OCI-LY7 (cell line): ENCODE results near the gene SRL. TPM values are rescaled to one million over a fixed set of nuclear protein-coding genes. Genes with fewer than 3 reads are reported as not detected.

Experiments
- BruUV-seq: library from RNA; stranded (reverse); fragments of 400-500 nt; replicated peaks from 2 replicates; lab custom pipeline; 2021; lab: Mats Ljungman, UMichigan
- CTCF ChIA-PET: fragments of 300-600 bp; sonication (Branson Sonifier 250); formaldehyde crosslinking; loops from one replicate; lab custom pipeline; 2022; ENCODE audit warnings: antibody characterized with exemption; ENCODE audit not compliant: unreplicated experiment; lab: Charles Lee
- POLR2A ChIA-PET: fragments of 300-600 bp; sonication (Branson Sonifier 250); formaldehyde crosslinking; loops from one replicate; lab custom pipeline; 2022; ENCODE audit warnings: antibody characterized with exemption; lab: Charles Lee
- DNase-seq: peaks from one replicate; pipeline ENCODE4 v3.0.0-alpha.2; 2015; ENCODE audit warnings: low spot score
- H2AFZ ChIP-seq: fragments of 200-600 bp; sonication (generic), shearing (Covaris generic); 2 replicates; pipeline ENCODE4 v1.6.1; 2014; ENCODE audit warnings: mild to moderate bottlenecking, antibody characterized with exemption, low read length, moderate library complexity
- H3K27ac ChIP-seq: fragments of 200-600 bp; sonication (generic); 2 replicates; pipeline ENCODE4 v1.5.1; 2014; ENCODE audit warnings: mixed run types, low read depth, mild to moderate bottlenecking, moderate library complexity, low read length, inconsistent platforms; ENCODE audit not compliant: poor library complexity, severe bottlenecking
- H3K36me3 ChIP-seq: fragments of 200-600 bp; sonication (generic); 2 replicates; pipeline ENCODE4 v1.6.1; 2014; ENCODE audit warnings: mild to moderate bottlenecking, antibody characterized with exemption, low read length, moderate library complexity, mixed read lengths; ENCODE audit not compliant: insufficient read depth
- H3K4me1 ChIP-seq: fragments of 200-600 bp; sonication (generic); 2 replicates; pipeline ENCODE4 v1.5.1; 2014; ENCODE audit warnings: mild to moderate bottlenecking, low read length; ENCODE audit not compliant: insufficient read depth, poor library complexity, severe bottlenecking
- H3K4me2 ChIP-seq: fragments of 200-600 bp; sonication (generic); 2 replicates; pipeline ENCODE4 v1.6.1; 2014; ENCODE audit warnings: mild to moderate bottlenecking, low read length
- H3K4me3 ChIP-seq: fragments of 200-600 bp; sonication (generic); 2 replicates; pipeline ENCODE4 v1.5.1; 2014; ENCODE audit warnings: mild to moderate bottlenecking, low read depth, low read length; ENCODE audit not compliant: poor library complexity, severe bottlenecking
- H3K79me2 ChIP-seq: fragments of 200-600 bp; sonication (generic); 2 replicates; pipeline ENCODE4 v1.6.1; 2016; ENCODE audit warnings: low read depth, mild to moderate bottlenecking, low read length, moderate library complexity, mixed read lengths; ENCODE audit not compliant: insufficient read depth
- H3K9me2 ChIP-seq: fragments of 200-600 bp; sonication (generic); 2 replicates; pipeline ENCODE4 v1.6.1; 2016; ENCODE audit warnings: mild to moderate bottlenecking, low read length, mixed read lengths; ENCODE audit not compliant: insufficient read depth
- H3K9me3 ChIP-seq: fragments of 200-600 bp; sonication (generic); 2 replicates; pipeline ENCODE4 v1.6.1; 2014; ENCODE audit warnings: mild to moderate bottlenecking, mixed run types, low read length, mixed read lengths
- H4K20me1 ChIP-seq: fragments of 200-600 bp; sonication (generic); 2 replicates; pipeline ENCODE4 v1.6.1; 2014; ENCODE audit warnings: mild to moderate bottlenecking, antibody characterized with exemption, low read length, moderate library complexity, mixed read lengths; ENCODE audit not compliant: insufficient read depth
- EZH2phosphoT487 ChIP-seq: fragments of 200-600 bp; sonication (generic); IDR thresholded peaks from 2 replicates; pipeline ENCODE4 v1.6.1; 2018; ENCODE audit warnings: low read depth, borderline replicate concordance, mild to moderate bottlenecking, mixed run types, antibody characterized with exemption, low read length, moderate library complexity, mixed read lengths
- intact Hi-C: fragments of 100-400 bp; cut with micrococcal nuclease; formaldehyde crosslinking; loops from one replicate; pipeline ENCODE4 v1.10.0; 2022; ENCODE audit not compliant: unreplicated experiment
- total RNA-seq, 2 experiments: library from RNA; depleted of rRNA in 1 of 2; stranded (reverse); fragments of >200 nt in 1 of 2; shearing (Covaris generic) in 1 of 2; gene quantifications; 2 replicates each; pipeline ENCODE4 v1.2.3, GENCODE V29; 2014 to 2022
- TF ChIP-seq, protein P1 (sequence below): fragments of 200-600 bp; sonication (generic); conservative IDR thresholded peaks from 2 replicates; pipeline ENCODE4 v1.5.1; 2014; ENCODE audit warnings: mild to moderate bottlenecking, antibody characterized with exemption, low read length, moderate library complexity, mixed read lengths

The SRL gene
- total RNA-seq, 2 experiments from 2014 or later: not detected

- H3K4me1 ChIP-seq: peaks cover 9% of the 10 kb centered on the region
- no peak overlapping the region for H3K27ac ChIP-seq
- H4K20me1 ChIP-seq: no peaks in the 10 kb centered on the region
- H3K4me3 ChIP-seq: no peak overlapping the region
- H3K4me2 ChIP-seq: no peak overlapping the region
- H2AFZ ChIP-seq: no peak overlapping the region
- no peaks in the 10 kb centered on the region for H3K79me2 ChIP-seq
- no peaks in the 10 kb centered on the region for H3K36me3 ChIP-seq
- no peaks in the 10 kb centered on the region for H3K9me2 ChIP-seq
- BruUV-seq: no TSS peak
- TF ChIP-seq, protein P1, sequence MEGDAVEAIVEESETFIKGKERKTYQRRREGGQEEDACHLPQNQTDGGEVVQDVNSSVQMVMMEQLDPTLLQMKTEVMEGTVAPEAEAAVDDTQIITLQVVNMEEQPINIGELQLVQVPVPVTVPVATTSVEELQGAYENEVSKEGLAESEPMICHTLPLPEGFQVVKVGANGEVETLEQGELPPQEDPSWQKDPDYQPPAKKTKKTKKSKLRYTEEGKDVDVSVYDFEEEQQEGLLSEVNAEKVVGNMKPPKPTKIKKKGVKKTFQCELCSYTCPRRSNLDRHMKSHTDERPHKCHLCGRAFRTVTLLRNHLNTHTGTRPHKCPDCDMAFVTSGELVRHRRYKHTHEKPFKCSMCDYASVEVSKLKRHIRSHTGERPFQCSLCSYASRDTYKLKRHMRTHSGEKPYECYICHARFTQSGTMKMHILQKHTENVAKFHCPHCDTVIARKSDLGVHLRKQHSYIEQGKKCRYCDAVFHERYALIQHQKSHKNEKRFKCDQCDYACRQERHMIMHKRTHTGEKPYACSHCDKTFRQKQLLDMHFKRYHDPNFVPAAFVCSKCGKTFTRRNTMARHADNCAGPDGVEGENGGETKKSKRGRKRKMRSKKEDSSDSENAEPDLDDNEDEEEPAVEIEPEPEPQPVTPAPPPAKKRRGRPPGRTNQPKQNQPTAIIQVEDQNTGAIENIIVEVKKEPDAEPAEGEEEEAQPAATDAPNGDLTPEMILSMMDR: no peak
- TF ChIP-seq EZH2phosphoT487: no peak
- ChIA-PET CTCF (no interaction called here), POLR2A (interaction anchor here (0.7 to 1.4 kb wide), 3 partner anchors 8 to 533 kb away, joined by 3 to 6 read pairs (median 4); no protein-coding TSS in a partner anchor)
- H3K9me3 ChIP-seq: no peaks in the 10 kb centered on the region
- no peak for DNase-seq
- intact Hi-C loops: no loop called here
These were observed 3.4 kb upstream of the SRL start for GRCh38 chr16:4245077-4245791.

- POLR2A ChIA-PET: interaction anchor here (1.4 kb wide), 1 partner anchor 9 kb away, joined by 6 read pairs; no protein-coding TSS in a partner anchor
These were observed 2.6 kb upstream of the SRL start for GRCh38 chr16:4244254-4245076.

More at GRCh38 chr16:4244254-4245076, 2.6 kb upstream of the SRL start:
- CTCF ChIA-PET: no interaction called here
- TF ChIP-seq, protein P1: no peak
- no peak for TF ChIP-seq EZH2phosphoT487
- Histone ChIP-seq H3K9me3 (no peaks in the 10 kb centered on the region), H3K9me2 (no peaks in the 10 kb centered on the region), H3K4me2 (no peak overlapping the region), H3K36me3 (no peaks in the 10 kb centered on the region), H3K79me2 (no peaks in the 10 kb centered on the region), H2AFZ (no peak overlapping the region), H3K4me3 (no peak overlapping the region), H3K4me1 (peaks cover 2% of the 10 kb centered on the region), H3K27ac (no peak overlapping the region), H4K20me1 (no peaks in the 10 kb centered on the region)
- BruUV-seq: no TSS peak
- intact Hi-C loops: no loop called here
- DNase-seq: no peak
